ENCODE data around the gene RBM20. TPM values are rescaled to one million over a fixed set of nuclear protein-coding genes. Genes with fewer than 3 reads are reported as not detected.

RBM20 gene
- total RNA-seq, 1 experiment from 2014 or later = not detected

- DNase-seq = no peak
- Mint-ChIP-seq H3K36me3 (ENCODE audit: insufficient read depth, unreplicated experiment) (no peaks in the 10 kb centered on the region), H3K9me3 (ENCODE audit: low read depth, unreplicated experiment) (no peaks in the 10 kb centered on the region), H3K27ac (ENCODE audit: unreplicated experiment) (no peak overlapping the region), H3K4me1 (ENCODE audit: low read depth, unreplicated experiment) (no peaks in the 10 kb centered on the region), H3K27me3 (ENCODE audit: unreplicated experiment) (peaks cover 12% of the 10 kb centered on the region), H3K4me3 (ENCODE audit: low read depth, unreplicated experiment) (no peak overlapping the region)
- CTCF ChIA-PET = no interaction called here
- intact Hi-C loops (cut with micrococcal nuclease; ENCODE audit: unreplicated experiment) = loop anchor here (5.0 kb wide), 2 partner anchors 329 to 614 kb away; partner anchors contain the start of gene ADRA2A
- BruUV-seq (replicated peaks) = no TSS peak
- TF ChIP-seq CTCF (IDR thresholded peaks at IDR 0.05; ENCODE audit: unreplicated experiment) = no peak
Observed at GRCh38 chr10:110747609-110748464, 103.7 kb downstream of the RBM20 start.

GRCh38 chr10:110748970-110749369 lies 104.8 kb downstream of the RBM20 start:
- intact Hi-C loops (cut with micrococcal nuclease; ENCODE audit: unreplicated experiment) = loop anchor here (5.0 kb wide), 2 partner anchors 328 to 613 kb away; partner anchors contain the start of gene ADRA2A
- CTCF ChIA-PET = no interaction called here
- no peak overlapping the region for H3K4me3 Mint-ChIP-seq (ENCODE audit: low read depth, unreplicated experiment)
- no peaks in the 10 kb centered on the region for H3K4me1 Mint-ChIP-seq (ENCODE audit: low read depth, unreplicated experiment)
- no peak for TF ChIP-seq CTCF (IDR thresholded peaks at IDR 0.05; ENCODE audit: unreplicated experiment)
- H3K27me3 Mint-ChIP-seq (ENCODE audit: unreplicated experiment) = peaks cover 12% of the 10 kb centered on the region
- no peak for DNase-seq
- H3K9me3 Mint-ChIP-seq (ENCODE audit: low read depth, unreplicated experiment) = no peaks in the 10 kb centered on the region
- H3K36me3 Mint-ChIP-seq (ENCODE audit: insufficient read depth, unreplicated experiment) = no peaks in the 10 kb centered on the region
- H3K27ac Mint-ChIP-seq (ENCODE audit: unreplicated experiment) = no peak overlapping the region
- BruUV-seq (replicated peaks) = no TSS peak

- BruUV-seq (replicated peaks) = no TSS peak
- DNase-seq = no peak
- H3K36me3 Mint-ChIP-seq (ENCODE audit: insufficient read depth, unreplicated experiment) = no peaks in the 10 kb centered on the region
- H3K4me1 Mint-ChIP-seq (ENCODE audit: low read depth, unreplicated experiment) = no peaks in the 10 kb centered on the region
- H3K9me3 Mint-ChIP-seq (ENCODE audit: low read depth, unreplicated experiment) = no peaks in the 10 kb centered on the region
- intact Hi-C loops (cut with micrococcal nuclease; ENCODE audit: unreplicated experiment) = no loop called here
- H3K27me3 Mint-ChIP-seq (ENCODE audit: unreplicated experiment) = peaks cover 20% of the 10 kb centered on the region
- no peak overlapping the region for H3K4me3 Mint-ChIP-seq (ENCODE audit: low read depth, unreplicated experiment)
- no peak for TF ChIP-seq CTCF (IDR thresholded peaks at IDR 0.05; ENCODE audit: unreplicated experiment)
- no peak overlapping the region for H3K27ac Mint-ChIP-seq (ENCODE audit: unreplicated experiment)
- CTCF ChIA-PET = no interaction called here
Observed at GRCh38 chr10:110750931-110751330, 106.8 kb downstream of the RBM20 start.

- intact Hi-C loops (cut with micrococcal nuclease; ENCODE audit: unreplicated experiment) = no loop called here
- H3K27ac Mint-ChIP-seq (ENCODE audit: unreplicated experiment) = no peak overlapping the region
- no peak for TF ChIP-seq CTCF (IDR thresholded peaks at IDR 0.05; ENCODE audit: unreplicated experiment)
- H3K27me3 Mint-ChIP-seq (ENCODE audit: unreplicated experiment) = peaks cover 29% of the 10 kb centered on the region
- no peak for DNase-seq
- H3K4me3 Mint-ChIP-seq (ENCODE audit: low read depth, unreplicated experiment) = no peak overlapping the region
- no TSS peak for BruUV-seq (replicated peaks)
- CTCF ChIA-PET = no interaction called here
- no peaks in the 10 kb centered on the region for H3K36me3 Mint-ChIP-seq (ENCODE audit: insufficient read depth, unreplicated experiment)
- no peaks in the 10 kb centered on the region for H3K9me3 Mint-ChIP-seq (ENCODE audit: low read depth, unreplicated experiment)
- no peaks in the 10 kb centered on the region for H3K4me1 Mint-ChIP-seq (ENCODE audit: low read depth, unreplicated experiment)
Observed at GRCh38 chr10:110751850-110752249, 107.7 kb downstream of the RBM20 start.

Data from Calu3 (cell line).